GM19035 (cell line): Measurements from ENCODE around the gene LHFPL4.

Source experiments
- ATAC-seq: cut with Tn5 transposase; IDR thresholded peaks from one replicate; pipeline ENCODE4 v1.9.1; 2021; ENCODE audit not compliant: unreplicated experiment

Gene LHFPL4

GRCh38 chr3:9476935-9477334, 76.7 kb downstream of the LHFPL4 start:
- ATAC-seq: no peak

- no peak for ATAC-seq
These were observed 79.1 kb downstream of the LHFPL4 start for GRCh38 chr3:9474482-9474881.

DNA sequence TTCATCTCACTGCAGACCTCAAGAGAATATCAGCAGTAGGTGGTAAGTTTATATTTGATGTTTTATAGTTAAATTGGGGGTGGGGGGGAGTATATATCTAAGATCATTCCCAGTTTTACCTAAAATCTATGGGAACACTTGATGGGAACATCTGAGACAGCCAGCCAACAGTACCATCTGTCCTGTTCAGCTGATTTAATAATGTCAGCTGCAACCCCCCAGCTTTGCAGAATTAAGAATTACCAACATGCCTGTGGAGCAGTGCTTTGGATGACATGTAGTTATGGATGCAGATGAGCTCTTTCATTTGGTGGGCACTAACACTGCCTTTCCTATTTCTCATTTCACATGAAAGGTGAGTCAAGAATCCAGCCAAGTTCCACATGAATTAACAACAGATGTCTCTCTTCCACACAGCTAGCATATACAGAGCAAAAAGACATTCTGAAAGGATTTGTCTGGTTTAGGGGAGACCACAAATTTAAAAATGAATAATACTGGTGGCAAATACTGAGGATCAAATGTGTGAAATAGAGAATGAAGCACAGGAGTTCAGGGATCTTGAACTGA, 80.0 kb downstream of the LHFPL4 start:
- ATAC-seq: no peak

DNA sequence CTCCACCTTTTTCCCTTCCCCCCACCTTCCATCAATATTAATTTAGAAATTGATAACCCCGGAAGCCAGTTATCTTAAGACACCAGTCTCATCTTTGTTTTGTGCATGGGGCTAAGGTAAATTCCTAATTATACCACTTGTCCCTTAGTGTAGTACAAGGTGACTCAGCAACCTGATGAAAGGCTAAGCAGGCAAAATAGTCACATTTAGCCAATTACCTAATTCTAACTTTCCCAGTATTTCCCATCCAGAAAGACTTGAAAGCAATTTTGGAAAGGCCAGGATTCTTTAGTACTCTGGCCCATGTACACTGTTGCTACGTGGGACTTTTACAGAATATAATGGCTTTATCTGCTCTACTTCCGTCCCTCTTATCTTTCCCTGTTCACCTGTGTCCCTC, 83.6 kb downstream of the LHFPL4 start:
- ATAC-seq: no peak

GRCh38 chr3:9468460-9468859, 85.2 kb downstream of the LHFPL4 start:
- ATAC-seq: no peak

- ATAC-seq: no peak
These were observed 86.2 kb downstream of the LHFPL4 start for GRCh38 chr3:9467451-9467850.

DNA sequence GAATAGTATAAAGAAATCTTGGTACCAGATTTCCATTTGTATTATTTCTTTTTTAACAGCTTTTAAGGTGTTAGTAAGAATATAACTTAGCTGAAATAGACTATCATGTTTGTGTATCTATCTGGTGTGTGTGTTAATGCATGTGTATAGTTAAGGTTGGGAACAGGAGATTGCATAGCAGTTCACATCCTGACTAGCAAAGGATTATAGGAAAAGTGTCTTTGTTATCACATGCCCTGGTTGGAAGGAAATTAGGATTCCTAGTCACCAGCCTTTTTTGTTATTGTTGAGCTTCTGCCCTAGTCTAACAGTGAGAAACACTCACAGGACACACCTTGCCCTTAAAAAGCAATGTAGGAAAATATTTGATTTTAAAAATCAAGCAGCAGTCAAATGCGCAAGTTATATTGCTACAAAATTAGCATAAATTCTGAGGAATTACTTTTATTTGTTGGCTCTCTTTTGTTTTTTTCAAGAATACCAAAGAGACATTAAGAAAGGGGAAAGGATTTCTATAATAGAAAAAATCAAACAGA, 98.0 kb downstream of the LHFPL4 start:
- ATAC-seq: no peak

GRCh38 chr3:9452417-9452816, 101.2 kb downstream of the LHFPL4 start:
- ATAC-seq: no peak

- ATAC-seq: no peak
These were observed 102.6 kb downstream of the LHFPL4 start for GRCh38 chr3:9450991-9451390.

- no peak for ATAC-seq
These were observed 103.5 kb downstream of the LHFPL4 start for GRCh38 chr3:9450126-9450525.

DNA sequence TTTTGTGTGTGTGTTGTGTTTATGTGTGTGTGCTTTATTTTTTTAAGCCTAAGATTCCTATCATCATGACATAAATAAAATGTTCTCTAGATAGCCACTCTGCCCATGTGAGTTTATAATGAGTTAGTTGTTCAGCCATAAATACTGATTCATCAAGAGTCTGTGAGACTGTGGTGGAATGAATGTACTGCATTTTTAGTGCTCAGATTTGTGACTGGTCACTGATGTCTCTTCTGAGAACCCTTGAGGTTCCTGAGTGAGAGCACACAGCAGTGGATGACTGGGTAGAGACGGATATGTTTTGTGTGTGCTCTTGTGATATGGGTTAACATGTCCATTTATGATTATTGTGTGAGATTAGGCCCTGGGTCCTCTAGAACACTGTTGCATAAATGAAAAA, 105.0 kb downstream of the LHFPL4 start:
- no peak for ATAC-seq
